BE2C (cell line): ENCODE data around the gene ANAPC5.
"Not testable (repeated sequence)": the region's sequence is repeated elsewhere in the genome, so short reads cannot be mapped to it uniquely, and the experiment has no call there.

Source experiments
- DNase-seq: peaks from one replicate; pipeline ENCODE4 v3.0.0-alpha.2; 2020
- H3K27me3 ChIP-seq: fragments of 250-450 bp; sonication (Bioruptor Pico); 2 replicates; pipeline ENCODE4 v1.5.1; 2020; ENCODE audit warnings: mild to moderate bottlenecking
- H3K36me3 ChIP-seq: fragments of 250-450 bp; sonication (Bioruptor Pico); 2 replicates; pipeline ENCODE4 v1.5.1; 2020; ENCODE audit warnings: mild to moderate bottlenecking
- H3K4me1 ChIP-seq: fragments of 250-450 bp; sonication (Bioruptor Pico); 2 replicates; pipeline ENCODE4 v1.5.1; 2020
- H3K4me3 ChIP-seq: 2 replicates; pipeline ENCODE4 v1.5.1; 2011; ENCODE audit warnings: low read depth, low read length
- H3K9me3 ChIP-seq: fragments of 250-450 bp; sonication (Bioruptor Pico); 2 replicates; pipeline ENCODE4 v1.5.1; 2020
- TF ChIP-seq, protein P1 (sequence below): IDR thresholded peaks from 2 replicates; pipeline ENCODE4 v1.5.1; 2012; ENCODE audit warnings: mild to moderate bottlenecking, low read depth, low read length

ANAPC5 gene

DNA sequence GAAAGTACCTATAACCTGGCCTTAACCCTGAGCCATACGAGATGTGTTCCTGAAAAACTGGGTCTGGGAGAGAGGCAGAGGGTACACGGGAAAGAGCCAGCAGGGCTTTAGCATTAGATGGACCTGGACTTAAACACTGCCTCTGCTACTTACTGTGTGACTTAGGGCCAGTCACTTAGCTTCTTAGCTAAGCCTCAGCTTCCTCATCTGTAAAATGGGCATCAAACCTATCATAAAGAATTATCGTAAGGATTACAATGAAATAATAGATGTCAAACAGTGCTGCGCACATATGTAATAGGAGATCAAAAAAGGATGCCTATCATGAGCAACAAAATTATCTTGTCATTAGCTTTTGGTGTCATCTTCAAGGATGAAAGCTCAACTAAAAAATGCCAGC lies 23.6 kb downstream of the ANAPC5 start:
- TF ChIP-seq, protein P1, sequence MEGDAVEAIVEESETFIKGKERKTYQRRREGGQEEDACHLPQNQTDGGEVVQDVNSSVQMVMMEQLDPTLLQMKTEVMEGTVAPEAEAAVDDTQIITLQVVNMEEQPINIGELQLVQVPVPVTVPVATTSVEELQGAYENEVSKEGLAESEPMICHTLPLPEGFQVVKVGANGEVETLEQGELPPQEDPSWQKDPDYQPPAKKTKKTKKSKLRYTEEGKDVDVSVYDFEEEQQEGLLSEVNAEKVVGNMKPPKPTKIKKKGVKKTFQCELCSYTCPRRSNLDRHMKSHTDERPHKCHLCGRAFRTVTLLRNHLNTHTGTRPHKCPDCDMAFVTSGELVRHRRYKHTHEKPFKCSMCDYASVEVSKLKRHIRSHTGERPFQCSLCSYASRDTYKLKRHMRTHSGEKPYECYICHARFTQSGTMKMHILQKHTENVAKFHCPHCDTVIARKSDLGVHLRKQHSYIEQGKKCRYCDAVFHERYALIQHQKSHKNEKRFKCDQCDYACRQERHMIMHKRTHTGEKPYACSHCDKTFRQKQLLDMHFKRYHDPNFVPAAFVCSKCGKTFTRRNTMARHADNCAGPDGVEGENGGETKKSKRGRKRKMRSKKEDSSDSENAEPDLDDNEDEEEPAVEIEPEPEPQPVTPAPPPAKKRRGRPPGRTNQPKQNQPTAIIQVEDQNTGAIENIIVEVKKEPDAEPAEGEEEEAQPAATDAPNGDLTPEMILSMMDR, result no peak

DNA sequence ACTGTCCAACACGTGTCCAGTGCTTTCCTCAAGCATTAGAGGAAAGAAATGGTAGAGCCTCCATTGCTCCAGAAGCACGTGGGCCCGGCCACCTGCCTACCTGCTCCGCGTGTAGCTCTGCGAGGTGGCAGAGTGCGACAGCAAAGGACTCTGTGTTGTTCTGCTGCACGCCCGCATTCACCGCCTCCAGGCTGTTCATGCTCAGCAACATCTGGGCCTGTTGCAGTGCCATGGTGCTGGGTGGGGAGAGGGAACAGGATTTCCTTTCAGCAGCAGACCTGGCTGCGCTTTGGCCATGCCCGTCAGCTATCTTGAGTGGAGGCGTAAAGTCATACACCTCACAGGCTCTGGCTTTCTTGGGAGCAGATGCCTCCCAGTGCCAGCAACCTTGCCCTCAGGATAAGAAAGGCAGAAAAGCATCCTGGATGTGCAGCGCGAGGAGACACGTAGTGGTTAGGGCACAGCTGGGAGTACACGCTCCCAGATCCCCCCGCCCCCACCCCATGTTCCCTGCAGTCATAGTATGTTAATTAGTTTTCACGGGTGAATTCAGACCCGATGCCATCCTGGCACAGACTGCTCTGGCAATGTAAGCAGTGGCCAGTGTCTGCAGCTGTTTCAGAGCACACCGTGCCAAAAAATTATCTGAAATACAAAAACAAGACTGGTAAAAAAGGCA lies 25.1 kb downstream of the ANAPC5 start:
- H3K36me3 ChIP-seq, result peaks cover 95% of the 10 kb centered on the region
- no peaks in the 10 kb centered on the region for H3K9me3 ChIP-seq
- no peaks in the 10 kb centered on the region for H3K27me3 ChIP-seq
- H3K4me3 ChIP-seq, result no peak overlapping the region
- TF ChIP-seq, protein P1, result no peak
- H3K4me1 ChIP-seq, result peaks cover 15% of the 10 kb centered on the region
- peak; percentile 43 for DNase-seq

More for the DNA sequence above, 23.6 kb downstream of the ANAPC5 start:
- H3K4me3 ChIP-seq, result no peak overlapping the region
- no peaks in the 10 kb centered on the region for H3K9me3 ChIP-seq
- no peak for DNase-seq
- peaks cover 97% of the 10 kb centered on the region for H3K36me3 ChIP-seq
- H3K4me1 ChIP-seq, result peaks cover 15% of the 10 kb centered on the region
- no peaks in the 10 kb centered on the region for H3K27me3 ChIP-seq

DNA sequence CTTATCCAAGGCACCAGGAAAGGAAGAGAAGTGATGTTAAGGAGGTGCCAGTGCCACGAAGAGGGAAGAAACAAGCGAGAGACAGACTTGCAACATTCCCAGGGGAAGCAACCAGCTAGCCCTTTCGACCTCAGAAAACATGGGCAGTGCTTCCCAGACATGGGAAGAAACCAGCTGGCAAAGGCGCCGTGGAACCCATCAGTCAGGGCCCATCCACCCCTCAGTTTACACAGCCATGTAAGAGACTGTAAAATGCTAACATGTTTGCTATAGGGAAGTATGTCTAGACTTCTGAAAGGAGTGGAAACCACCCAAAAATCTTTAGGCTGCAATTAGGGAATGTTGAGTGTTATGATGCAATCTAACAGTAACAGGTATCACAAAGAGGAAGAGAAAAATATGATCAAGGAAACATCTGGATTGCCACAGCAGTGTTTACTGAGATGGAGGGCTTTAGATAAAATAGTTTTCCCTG lies 26.3 kb downstream of the ANAPC5 start:
- Histone ChIP-seq H3K4me1 (peaks cover 15% of the 10 kb centered on the region), H3K27me3 (no peaks in the 10 kb centered on the region), H3K36me3 (peaks cover 87% of the 10 kb centered on the region), H3K4me3 (no peak overlapping the region), H3K9me3 (no peaks in the 10 kb centered on the region)
- TF ChIP-seq, protein P1, result no peak
- DNase-seq, result no peak

DNA sequence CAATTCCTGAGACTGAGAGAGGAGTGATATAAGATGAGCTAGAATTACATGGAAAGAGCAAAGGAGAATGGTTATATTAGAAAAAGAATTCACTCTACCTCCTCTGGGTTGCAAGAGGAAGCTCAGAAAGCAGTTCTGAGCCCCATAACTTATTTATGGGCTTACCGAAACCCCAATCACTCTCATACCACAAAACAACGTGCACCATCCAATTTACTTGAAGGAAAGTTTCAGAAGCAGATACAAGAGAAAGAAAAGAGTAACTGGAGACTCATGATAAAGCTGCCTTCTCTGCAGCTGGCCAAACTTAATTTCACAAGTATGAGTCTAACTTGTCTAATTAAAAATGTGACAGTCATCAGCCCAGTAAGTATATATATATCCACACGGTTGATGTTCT lies 28.3 kb downstream of the ANAPC5 start:
- no peak overlapping the region for H3K4me3 ChIP-seq
- H3K36me3 ChIP-seq, result peaks cover 77% of the 10 kb centered on the region
- no peak for DNase-seq
- H3K9me3 ChIP-seq, result no peaks in the 10 kb centered on the region
- TF ChIP-seq, protein P1, result no peak
- peaks cover 15% of the 10 kb centered on the region for H3K4me1 ChIP-seq
- H3K27me3 ChIP-seq, result no peaks in the 10 kb centered on the region

DNA sequence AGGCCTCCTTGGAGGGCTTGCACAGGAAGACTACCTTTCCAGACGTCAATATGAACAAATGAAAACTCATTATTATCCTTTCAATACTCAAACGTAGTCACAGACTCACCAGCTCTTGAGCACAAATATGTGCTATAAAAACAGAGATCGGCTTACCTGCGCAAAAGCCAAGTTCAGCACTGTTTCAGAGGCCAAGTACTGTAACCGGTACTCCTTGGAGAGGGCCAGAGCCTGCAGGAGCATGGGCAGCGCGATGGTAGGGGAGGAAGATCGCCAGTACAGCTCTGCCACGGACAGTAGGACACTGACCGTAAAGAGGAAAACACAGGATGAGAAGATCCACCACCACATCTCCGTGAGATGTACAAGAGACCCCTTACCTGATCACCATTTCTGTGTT lies 34.1 kb downstream of the ANAPC5 start:
- H3K4me3 ChIP-seq, result no peak overlapping the region
- H3K4me1 ChIP-seq, result no peaks in the 10 kb centered on the region
- no peaks in the 10 kb centered on the region for H3K27me3 ChIP-seq
- peaks cover 52% of the 10 kb centered on the region for H3K36me3 ChIP-seq
- H3K9me3 ChIP-seq, result no peaks in the 10 kb centered on the region
- TF ChIP-seq, protein P1, result no peak
- no peak for DNase-seq

DNA sequence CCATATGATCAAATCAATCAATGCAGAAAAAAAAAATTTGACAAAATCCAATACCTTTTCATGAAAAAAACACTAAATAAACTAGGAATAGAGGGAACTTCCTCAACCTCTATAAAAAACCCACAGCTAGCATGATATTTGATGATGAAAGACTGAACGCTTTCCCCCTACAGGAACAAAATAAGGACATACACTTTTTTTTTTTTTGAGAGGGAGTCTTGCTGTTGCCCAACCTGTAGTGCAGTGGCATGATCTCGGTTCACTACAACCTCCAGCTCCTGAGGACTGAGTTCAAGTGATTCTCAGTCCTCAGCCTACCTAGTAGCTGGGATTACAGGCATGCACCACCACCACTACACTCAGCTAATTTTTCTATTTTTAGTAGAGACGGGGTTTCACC lies 37.8 kb downstream of the ANAPC5 start:
- Histone ChIP-seq H3K27me3 (no peaks in the 10 kb centered on the region), H3K4me3 (no peak overlapping the region), H3K36me3 (peaks cover 55% of the 10 kb centered on the region), H3K9me3 (no peaks in the 10 kb centered on the region), H3K4me1 (no peaks in the 10 kb centered on the region)
- DNase-seq, result no peak
- TF ChIP-seq, protein P1, result no peak

DNA sequence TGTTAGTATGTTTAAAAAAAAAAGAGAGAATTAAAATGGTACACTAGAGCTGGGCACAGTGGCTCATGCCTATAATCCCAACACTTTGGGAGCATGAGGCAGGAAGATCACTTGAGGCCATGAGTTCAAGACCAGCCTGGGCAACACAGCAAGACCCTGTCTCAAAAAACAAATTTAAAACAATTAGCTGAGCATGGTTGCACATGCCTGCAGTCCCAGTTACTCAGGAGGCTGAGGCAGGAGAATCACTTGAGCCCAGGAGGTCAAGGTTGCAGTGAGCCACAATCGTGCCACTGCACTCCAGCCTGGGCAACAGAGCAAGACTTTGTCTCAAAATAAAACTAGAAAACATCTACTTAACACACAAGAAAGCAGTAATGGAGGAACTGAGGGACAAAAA lies 42.0 kb downstream of the ANAPC5 start:
- H3K4me3 ChIP-seq, H3K4me1 ChIP-seq, H3K27me3 ChIP-seq, H3K9me3 ChIP-seq, DNase-seq: not testable (repeated sequence)
- H3K36me3 ChIP-seq, result peaks cover 41% of the 10 kb centered on the region

DNA sequence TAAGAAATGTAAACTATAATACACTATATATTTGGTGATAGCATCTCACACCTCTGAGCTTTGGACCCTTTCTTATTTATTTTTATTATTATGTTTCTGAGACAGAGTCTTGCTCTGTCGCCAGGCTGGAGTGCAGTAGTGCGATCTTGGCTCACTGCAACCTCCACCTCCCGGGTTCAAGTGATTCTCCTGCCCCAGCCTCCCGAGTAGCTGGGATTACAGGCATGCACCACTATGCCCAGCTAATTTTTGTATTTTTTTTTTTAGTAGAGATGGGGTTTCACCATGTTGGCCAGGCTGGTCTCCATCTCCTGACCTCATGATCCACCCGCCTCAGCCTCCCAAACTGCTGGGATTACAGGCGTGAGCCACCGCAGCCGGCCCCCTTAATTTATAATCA lies 44.8 kb downstream of the ANAPC5 start:
- H3K36me3 ChIP-seq, result peaks cover 41% of the 10 kb centered on the region
- H3K9me3 ChIP-seq, H3K4me3 ChIP-seq, H3K27me3 ChIP-seq, DNase-seq, H3K4me1 ChIP-seq: not testable (repeated sequence)
